GM12878 (cell line): ENCODE results near the gene SERTAD2. TPM values are rescaled to one million over a fixed set of nuclear protein-coding genes. Genes with fewer than 3 reads are reported as not detected.
A peak's percentile ranks its signal among the peaks of the same experiment; 100 is the strongest.

Experiments
- ATF7 ChIP-seq: fragments of 450-650 bp; IDR thresholded peaks from 2 replicates; pipeline ENCODE4 v1.6.1; 2016; ENCODE audit warnings: low read depth, mild to moderate bottlenecking
- CBX5 ChIP-seq: sonication (generic); IDR thresholded peaks from 2 replicates; pipeline ENCODE4 v1.6.1; 2016; ENCODE audit warnings: low read depth, moderate library complexity, mild to moderate bottlenecking, inconsistent platforms
- CEBPB ChIP-seq, 2 experiments: fragments of 150-350 bp in 1 of 2; IDR thresholded peaks; 2 replicates each; pipeline ENCODE4 v1.6.1; 2012 to 2014; ENCODE audit warnings: low read depth in 2 of 2, low read length in 2 of 2, borderline replicate concordance in 1 of 2, inconsistent platforms in 1 of 2
- CHD4 ChIP-seq: fragments of 200-600 bp; sonication (generic); IDR thresholded peaks from 2 replicates; pipeline ENCODE4 v1.6.1; 2016; ENCODE audit warnings: mild to moderate bottlenecking
- CREB1 ChIP-seq: IDR thresholded peaks from 2 replicates; pipeline ENCODE4 v1.6.1; 2012; ENCODE audit warnings: low read depth, mild to moderate bottlenecking, inconsistent platforms
- GABPA ChIP-seq: IDR thresholded peaks from 2 replicates; pipeline ENCODE4 v1.6.1; 2014; ENCODE audit warnings: antibody characterized with exemption, low read depth, mild to moderate bottlenecking, inconsistent platforms
- HDAC6 ChIP-seq: fragments of 200-600 bp; sonication (generic); IDR thresholded peaks from one replicate; pipeline ENCODE4 v1.8.0; 2017; ENCODE audit warnings: antibody characterized with exemption; ENCODE audit not compliant: unreplicated experiment
- PAX5 ChIP-seq: IDR thresholded peaks from 2 replicates; pipeline ENCODE4 v1.6.1; 2011; ENCODE audit warnings: low read depth, low read length, borderline replicate concordance
- POLR2AphosphoS5 ChIP-seq: IDR thresholded peaks from 2 replicates; pipeline ENCODE4 v1.6.1; 2011; ENCODE audit warnings: mild to moderate bottlenecking, low read length, inconsistent platforms
- RB1 ChIP-seq: fragments of 450-650 bp; formaldehyde crosslinking; IDR thresholded peaks from 2 replicates; pipeline ENCODE4 v1.6.1; 2017; ENCODE audit warnings: mild to moderate bottlenecking, borderline replicate concordance
- RBBP5 ChIP-seq: fragments of 200-600 bp; sonication (generic); conservative IDR thresholded peaks from 2 replicates; pipeline ENCODE4 v1.6.1; 2016
- RFX5 ChIP-seq: IDR thresholded peaks from 2 replicates; pipeline ENCODE4 v1.6.1; 2011; ENCODE audit warnings: low read depth, low read length, improper control_type of control experiment
- STAT1 ChIP-seq: fragments of 450-650 bp; conservative IDR thresholded peaks from 2 replicates; pipeline ENCODE4 v1.6.1; 2014; ENCODE audit warnings: antibody characterized with exemption, mild to moderate bottlenecking
- STAT3 ChIP-seq: IDR thresholded peaks from 2 replicates; pipeline ENCODE4 v1.6.1; 2011; ENCODE audit warnings: low read depth, low read length, improper control_type of control experiment
- ZNF217 ChIP-seq: fragments of 450-650 bp; IDR thresholded peaks from 2 replicates; pipeline ENCODE4 v1.6.1; 2017; ENCODE audit warnings: antibody characterized with exemption, mild to moderate bottlenecking
- polyA plus RNA-seq, 11 experiments: library from polyadenylated mRNA; depleted of rRNA in 4 of 11; unstranded in 6 of 11; stranded (reverse) in 5 of 11; fragments of >200 nt; fragmentation: Nextera tagmentation in 4 of 11; fragmentation: Illumina TruSeq in 1 of 11; extraction: Ambion mirVana in 4 of 11; extraction: Trizol in 1 of 11; gene quantifications; 1 replicate in 1 of 11; 2 replicates in 10 of 11; pipeline versions ENCODE4 v1.2.1 to v1.2.3, GENCODE V29; 2011 to 2016; ENCODE audit warnings: inconsistent platforms in 2 of 11, missing spikeins in 2 of 11, low read depth in 1 of 11
- total RNA-seq, 4 experiments: library from RNA; depleted of rRNA in 3 of 4; stranded (reverse); fragments of >200 nt in 3 of 4; fragmentation: Illumina TruSeq in 1 of 4; extraction: Trizol in 1 of 4; gene quantifications; 2 replicates each; pipeline versions ENCODE4 v1.2.1 to v1.2.3, GENCODE V29; 2013 to 2021
- TF ChIP-seq, protein P1 (sequence below): fragments of 450-650 bp; IDR thresholded peaks from 2 replicates; pipeline ENCODE4 v1.6.1; 2018; ENCODE audit warnings: borderline replicate concordance, mild to moderate bottlenecking; ENCODE audit not compliant: partially characterized antibody
- TF ChIP-seq, protein P2 (sequence below): IDR thresholded peaks from 2 replicates; pipeline ENCODE4 v1.6.1; 2011; ENCODE audit warnings: low read depth, low read length, improper control_type of control experiment, borderline replicate concordance
- TF ChIP-seq, protein P3 (sequence below): fragments of 450-650 bp; IDR thresholded peaks from 2 replicates; pipeline ENCODE4 v1.6.1; 2018; ENCODE audit warnings: mild to moderate bottlenecking, low read depth, moderate library complexity; ENCODE audit not compliant: partially characterized antibody
- TF ChIP-seq, protein P4 (sequence below): IDR thresholded peaks from 2 replicates; pipeline ENCODE4 v1.6.1; 2012; ENCODE audit warnings: low read length, inconsistent platforms

SERTAD2 gene
- total and polyA plus RNA-seq, 10 of the 15 experiments (the other 5 are each of a cell fraction or from before 2014, with no cell fraction given) = 7.9 to 28.7 (median 20.1) TPM

DNA sequence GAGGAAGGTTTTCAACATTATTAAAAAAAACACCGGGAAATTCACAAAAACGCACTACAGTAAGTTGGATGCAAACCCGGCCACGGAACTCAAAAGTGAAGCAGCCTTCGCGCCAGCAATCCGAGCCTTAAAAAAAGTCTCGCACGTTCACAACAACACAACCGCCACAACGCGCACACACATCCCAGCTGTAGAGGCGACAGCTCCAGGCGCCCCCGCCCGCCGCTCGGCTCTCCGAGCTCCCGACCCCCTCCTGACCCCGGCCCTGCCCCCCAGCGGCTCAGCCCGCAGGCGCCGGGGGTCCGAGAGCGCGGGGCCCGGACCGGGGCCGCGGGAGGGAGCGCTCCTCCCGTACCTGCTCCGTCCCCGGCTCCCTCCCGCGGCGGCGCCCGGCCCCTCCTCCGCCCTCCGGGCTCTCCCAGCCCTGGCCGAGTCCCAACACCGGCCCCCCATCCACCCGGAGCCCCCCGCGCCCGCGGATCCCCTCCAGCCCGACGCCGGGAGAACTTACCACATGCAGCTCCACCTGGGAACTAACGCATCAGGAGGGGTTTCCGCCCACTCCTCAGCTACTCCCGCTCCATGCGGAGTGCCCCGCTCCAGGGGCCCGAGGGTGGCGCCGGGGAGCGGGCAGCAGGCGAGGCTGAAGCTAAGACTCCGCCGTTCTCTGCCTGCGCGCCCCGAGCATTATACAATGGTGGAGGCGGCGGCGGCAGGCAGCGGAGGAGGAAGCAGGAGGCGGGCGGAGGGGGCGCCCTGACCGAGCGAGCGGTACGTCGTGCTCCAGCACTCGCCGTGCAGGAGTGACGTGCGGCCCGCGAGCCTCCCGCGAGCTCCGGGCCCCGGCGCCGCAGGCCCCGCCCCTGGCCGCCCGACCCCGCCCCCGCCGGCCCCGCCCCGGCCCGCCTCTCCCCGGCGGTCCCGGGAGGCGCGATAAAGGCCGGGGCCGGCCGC, at the start of gene SERTAD2 (continued):
- TF ChIP-seq, protein P1, sequence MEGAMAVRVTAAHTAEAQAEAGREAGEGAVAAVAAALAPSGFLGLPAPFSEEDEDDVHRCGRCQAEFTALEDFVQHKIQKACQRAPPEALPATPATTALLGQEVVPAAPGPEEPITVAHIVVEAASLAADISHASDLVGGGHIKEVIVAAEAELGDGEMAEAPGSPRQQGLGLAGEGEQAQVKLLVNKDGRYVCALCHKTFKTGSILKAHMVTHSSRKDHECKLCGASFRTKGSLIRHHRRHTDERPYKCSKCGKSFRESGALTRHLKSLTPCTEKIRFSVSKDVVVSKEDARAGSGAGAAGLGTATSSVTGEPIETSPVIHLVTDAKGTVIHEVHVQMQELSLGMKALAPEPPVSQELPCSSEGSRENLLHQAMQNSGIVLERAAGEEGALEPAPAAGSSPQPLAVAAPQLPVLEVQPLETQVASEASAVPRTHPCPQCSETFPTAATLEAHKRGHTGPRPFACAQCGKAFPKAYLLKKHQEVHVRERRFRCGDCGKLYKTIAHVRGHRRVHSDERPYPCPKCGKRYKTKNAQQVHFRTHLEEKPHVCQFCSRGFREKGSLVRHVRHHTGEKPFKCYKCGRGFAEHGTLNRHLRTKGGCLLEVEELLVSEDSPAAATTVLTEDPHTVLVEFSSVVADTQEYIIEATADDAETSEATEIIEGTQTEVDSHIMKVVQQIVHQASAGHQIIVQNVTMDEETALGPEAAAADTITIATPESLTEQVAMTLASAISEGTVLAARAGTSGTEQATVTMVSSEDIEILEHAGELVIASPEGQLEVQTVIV = no peak
- TF ChIP-seq CBX5 (no peak), RB1 (no peak; the same call in 1 of the 2 replicates), RFX5 (no peak), POLR2AphosphoS5 (peak; percentile 75), GABPA (no peak), ZNF217 (no peak), HDAC6 (no peak), CEBPB (IDR thresholded peaks at IDR 0.05; ENCODE audit: borderline replicate concordance in 1 of 2, low read depth in 2 of 2, low read length in 2 of 2) (no peak), STAT3 (no peak), STAT1 (no peak), PAX5 (no peak), RBBP5 (no peak), CREB1 (no peak; the same call in 1 of the 2 replicates), ATF7 (no peak), CHD4 (no peak)
- TF ChIP-seq, protein P2, sequence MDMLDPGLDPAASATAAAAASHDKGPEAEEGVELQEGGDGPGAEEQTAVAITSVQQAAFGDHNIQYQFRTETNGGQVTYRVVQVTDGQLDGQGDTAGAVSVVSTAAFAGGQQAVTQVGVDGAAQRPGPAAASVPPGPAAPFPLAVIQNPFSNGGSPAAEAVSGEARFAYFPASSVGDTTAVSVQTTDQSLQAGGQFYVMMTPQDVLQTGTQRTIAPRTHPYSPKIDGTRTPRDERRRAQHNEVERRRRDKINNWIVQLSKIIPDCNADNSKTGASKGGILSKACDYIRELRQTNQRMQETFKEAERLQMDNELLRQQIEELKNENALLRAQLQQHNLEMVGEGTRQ = no peak
- TF ChIP-seq, protein P3, sequence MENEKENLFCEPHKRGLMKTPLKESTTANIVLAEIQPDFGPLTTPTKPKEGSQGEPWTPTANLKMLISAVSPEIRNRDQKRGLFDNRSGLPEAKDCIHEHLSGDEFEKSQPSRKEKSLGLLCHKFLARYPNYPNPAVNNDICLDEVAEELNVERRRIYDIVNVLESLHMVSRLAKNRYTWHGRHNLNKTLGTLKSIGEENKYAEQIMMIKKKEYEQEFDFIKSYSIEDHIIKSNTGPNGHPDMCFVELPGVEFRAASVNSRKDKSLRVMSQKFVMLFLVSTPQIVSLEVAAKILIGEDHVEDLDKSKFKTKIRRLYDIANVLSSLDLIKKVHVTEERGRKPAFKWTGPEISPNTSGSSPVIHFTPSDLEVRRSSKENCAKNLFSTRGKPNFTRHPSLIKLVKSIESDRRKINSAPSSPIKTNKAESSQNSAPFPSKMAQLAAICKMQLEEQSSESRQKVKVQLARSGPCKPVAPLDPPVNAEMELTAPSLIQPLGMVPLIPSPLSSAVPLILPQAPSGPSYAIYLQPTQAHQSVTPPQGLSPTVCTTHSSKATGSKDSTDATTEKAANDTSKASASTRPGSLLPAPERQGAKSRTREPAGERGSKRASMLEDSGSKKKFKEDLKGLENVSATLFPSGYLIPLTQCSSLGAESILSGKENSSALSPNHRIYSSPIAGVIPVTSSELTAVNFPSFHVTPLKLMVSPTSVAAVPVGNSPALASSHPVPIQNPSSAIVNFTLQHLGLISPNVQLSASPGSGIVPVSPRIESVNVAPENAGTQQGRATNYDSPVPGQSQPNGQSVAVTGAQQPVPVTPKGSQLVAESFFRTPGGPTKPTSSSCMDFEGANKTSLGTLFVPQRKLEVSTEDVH = no peak
- TF ChIP-seq, protein P4, sequence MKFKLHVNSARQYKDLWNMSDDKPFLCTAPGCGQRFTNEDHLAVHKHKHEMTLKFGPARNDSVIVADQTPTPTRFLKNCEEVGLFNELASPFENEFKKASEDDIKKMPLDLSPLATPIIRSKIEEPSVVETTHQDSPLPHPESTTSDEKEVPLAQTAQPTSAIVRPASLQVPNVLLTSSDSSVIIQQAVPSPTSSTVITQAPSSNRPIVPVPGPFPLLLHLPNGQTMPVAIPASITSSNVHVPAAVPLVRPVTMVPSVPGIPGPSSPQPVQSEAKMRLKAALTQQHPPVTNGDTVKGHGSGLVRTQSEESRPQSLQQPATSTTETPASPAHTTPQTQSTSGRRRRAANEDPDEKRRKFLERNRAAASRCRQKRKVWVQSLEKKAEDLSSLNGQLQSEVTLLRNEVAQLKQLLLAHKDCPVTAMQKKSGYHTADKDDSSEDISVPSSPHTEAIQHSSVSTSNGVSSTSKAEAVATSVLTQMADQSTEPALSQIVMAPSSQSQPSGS = no peak
